ACC112 (cell line): Measurements from ENCODE around the gene REPS2.

Experiments used
- H2AFZ ChIP-seq: fragments of 200-600 bp; sonication (generic); one replicate; pipeline ENCODE4 v1.6.0; 2017; ENCODE audit warnings: antibody characterized with exemption, low read length; ENCODE audit not compliant: unreplicated experiment
- H3K27ac ChIP-seq: fragments of 200-600 bp; sonication (generic); 2 replicates; pipeline ENCODE4 v1.5.1; 2014; ENCODE audit warnings: low read depth, mild to moderate bottlenecking, antibody characterized with exemption, low read length, moderate library complexity
- H3K27me3 ChIP-seq: fragments of 200-600 bp; sonication (generic); 2 replicates; pipeline ENCODE4 v1.6.1; 2014; ENCODE audit warnings: mild to moderate bottlenecking, antibody characterized with exemption, low read length, moderate library complexity, mixed read lengths; ENCODE audit not compliant: insufficient read depth
- H3K36me3 ChIP-seq: fragments of 200-600 bp; sonication (generic); 2 replicates; pipeline ENCODE4 v1.6.1; 2016; ENCODE audit warnings: mild to moderate bottlenecking, antibody characterized with exemption, low read length, moderate library complexity, mixed read lengths; ENCODE audit not compliant: insufficient read depth
- H3K4me1 ChIP-seq: fragments of 200-600 bp; sonication (generic); one replicate; pipeline ENCODE4 v1.6.1; 2016; ENCODE audit warnings: low read length, mixed read lengths; ENCODE audit not compliant: insufficient read depth, unreplicated experiment, control insufficient read depth
- H3K4me3 ChIP-seq: fragments of 200-600 bp; sonication (generic); 2 replicates; pipeline ENCODE4 v1.5.1; 2014; ENCODE audit warnings: mild to moderate bottlenecking, low read depth, low read length
- H3K79me2 ChIP-seq: fragments of 200-600 bp; sonication (generic); one replicate; pipeline ENCODE4 v1.6.0; 2016; ENCODE audit warnings: low read length; ENCODE audit not compliant: control insufficient read depth, unreplicated experiment, insufficient read depth

The REPS2 gene

GRCh38 chrX:16924631-16925480 lies 21.6 kb upstream of the REPS2 start:
- H3K27ac ChIP-seq, result no peak overlapping the region
- no peak overlapping the region for H3K4me3 ChIP-seq
- no peaks in the 10 kb centered on the region for H3K27me3 ChIP-seq

GRCh38 chrX:16930392-16930791 lies 16.1 kb upstream of the REPS2 start:
- Histone ChIP-seq H3K79me2 (no peaks in the 10 kb centered on the region), H3K27ac (no peak overlapping the region), H3K27me3 (no peaks in the 10 kb centered on the region; the same call in 1 of the 2 replicates), H2AFZ (no peak overlapping the region), H3K4me3 (no peak overlapping the region), H3K36me3 (no peaks in the 10 kb centered on the region), H3K4me1 (no peaks in the 10 kb centered on the region)

More at GRCh38 chrX:16924631-16925480, 21.6 kb upstream of the REPS2 start:
- Histone ChIP-seq H3K4me1 (no peaks in the 10 kb centered on the region), H3K79me2 (no peaks in the 10 kb centered on the region), H2AFZ (no peak overlapping the region), H3K36me3 (no peaks in the 10 kb centered on the region)

GRCh38 chrX:16931371-16931770 lies 15.1 kb upstream of the REPS2 start:
- Histone ChIP-seq H3K4me1 (no peaks in the 10 kb centered on the region), H3K36me3 (no peaks in the 10 kb centered on the region), H3K27ac (no peak overlapping the region), H2AFZ (no peak overlapping the region), H3K79me2 (no peaks in the 10 kb centered on the region), H3K27me3 (no peaks in the 10 kb centered on the region; the same call in 1 of the 2 replicates), H3K4me3 (no peak overlapping the region)

- H3K36me3 ChIP-seq, result no peaks in the 10 kb centered on the region
- H3K4me1 ChIP-seq, result no peaks in the 10 kb centered on the region
- H2AFZ ChIP-seq, result no peak overlapping the region
- peaks cover under 1% of the 10 kb centered on the region for H3K27me3 ChIP-seq
- no peak overlapping the region for H3K4me3 ChIP-seq
- H3K27ac ChIP-seq, result no peak overlapping the region
- H3K79me2 ChIP-seq, result no peaks in the 10 kb centered on the region
Measured at GRCh38 chrX:16931855-16932575, 14.4 kb upstream of the REPS2 start.

- Histone ChIP-seq H3K79me2 (no peaks in the 10 kb centered on the region), H3K4me3 (no peak overlapping the region), H3K27ac (no peak overlapping the region), H3K36me3 (no peaks in the 10 kb centered on the region), H3K27me3 (peaks cover 5% of the 10 kb centered on the region), H3K4me1 (no peaks in the 10 kb centered on the region), H2AFZ (no peak overlapping the region)
Measured at GRCh38 chrX:16934185-16934584, 12.3 kb upstream of the REPS2 start.

GRCh38 chrX:16946971-16947562 lies 609 bp downstream of the REPS2 start:
- H3K79me2 ChIP-seq, result no peaks in the 10 kb centered on the region
- H3K36me3 ChIP-seq, result no peaks in the 10 kb centered on the region
- H3K27me3 ChIP-seq, result peaks cover 13% of the 10 kb centered on the region
- H3K4me3 ChIP-seq, result peak overlapping the region; percentile 73
- no peak overlapping the region for H3K27ac ChIP-seq
- H2AFZ ChIP-seq, result peak overlapping the region; percentile 37
- peaks cover 4% of the 10 kb centered on the region for H3K4me1 ChIP-seq

- H3K27ac ChIP-seq, result no peak overlapping the region
- peaks cover 13% of the 10 kb centered on the region for H3K27me3 ChIP-seq
- peaks cover 8% of the 10 kb centered on the region for H3K4me1 ChIP-seq
- no peak overlapping the region for H3K4me3 ChIP-seq
- H3K79me2 ChIP-seq, result no peaks in the 10 kb centered on the region
- no peak overlapping the region for H2AFZ ChIP-seq
- H3K36me3 ChIP-seq, result no peaks in the 10 kb centered on the region
Measured at GRCh38 chrX:16950423-16950822, 4.0 kb downstream of the REPS2 start.

- peaks cover 4% of the 10 kb centered on the region for H3K4me1 ChIP-seq
- H2AFZ ChIP-seq, result no peak overlapping the region
- peak overlapping the region; percentile 19; the same call in 1 of the 2 replicates for H3K27ac ChIP-seq
- no peaks in the 10 kb centered on the region for H3K79me2 ChIP-seq
- H3K4me3 ChIP-seq, result no peak overlapping the region
- H3K36me3 ChIP-seq, result no peaks in the 10 kb centered on the region
- H3K27me3 ChIP-seq, result peaks cover 2% of the 10 kb centered on the region
Measured at GRCh38 chrX:16953606-16954211, 7.3 kb downstream of the REPS2 start.

- Histone ChIP-seq H3K4me3 (no peak overlapping the region), H3K4me1 (peaks cover 4% of the 10 kb centered on the region), H3K27ac (no peak overlapping the region), H3K27me3 (no peaks in the 10 kb centered on the region), H2AFZ (no peak overlapping the region), H3K79me2 (no peaks in the 10 kb centered on the region), H3K36me3 (no peaks in the 10 kb centered on the region)
Measured at GRCh38 chrX:16957751-16958150, 11.3 kb downstream of the REPS2 start.

- no peak overlapping the region for H2AFZ ChIP-seq
- H3K4me1 ChIP-seq, result peaks cover 4% of the 10 kb centered on the region
- no peak overlapping the region for H3K4me3 ChIP-seq
- no peaks in the 10 kb centered on the region for H3K79me2 ChIP-seq
- H3K27ac ChIP-seq, result no peak overlapping the region
- no peaks in the 10 kb centered on the region for H3K27me3 ChIP-seq
- H3K36me3 ChIP-seq, result no peaks in the 10 kb centered on the region
Measured at GRCh38 chrX:16958356-16958755, 11.9 kb downstream of the REPS2 start.
